Retinal pigment epithelial cell (primary cell): ENCODE measurements around the gene P4HA3.

Experiments
- DNase-seq: peaks from one replicate; pipeline ENCODE4 v3.0.0-alpha.2; 2010; ENCODE audit warnings: low read depth
- H3K4me3 ChIP-seq: 2 replicates; pipeline ENCODE4 v1.5.1; 2011; ENCODE audit warnings: mild to moderate bottlenecking, low read length, control low read depth, moderate library complexity
- CTCF ChIP-seq: conservative IDR thresholded peaks from 2 replicates; pipeline ENCODE4 v1.5.1; 2011; ENCODE audit warnings: low read depth, low read length, control low read depth, inconsistent platforms

P4HA3 gene

DNA sequence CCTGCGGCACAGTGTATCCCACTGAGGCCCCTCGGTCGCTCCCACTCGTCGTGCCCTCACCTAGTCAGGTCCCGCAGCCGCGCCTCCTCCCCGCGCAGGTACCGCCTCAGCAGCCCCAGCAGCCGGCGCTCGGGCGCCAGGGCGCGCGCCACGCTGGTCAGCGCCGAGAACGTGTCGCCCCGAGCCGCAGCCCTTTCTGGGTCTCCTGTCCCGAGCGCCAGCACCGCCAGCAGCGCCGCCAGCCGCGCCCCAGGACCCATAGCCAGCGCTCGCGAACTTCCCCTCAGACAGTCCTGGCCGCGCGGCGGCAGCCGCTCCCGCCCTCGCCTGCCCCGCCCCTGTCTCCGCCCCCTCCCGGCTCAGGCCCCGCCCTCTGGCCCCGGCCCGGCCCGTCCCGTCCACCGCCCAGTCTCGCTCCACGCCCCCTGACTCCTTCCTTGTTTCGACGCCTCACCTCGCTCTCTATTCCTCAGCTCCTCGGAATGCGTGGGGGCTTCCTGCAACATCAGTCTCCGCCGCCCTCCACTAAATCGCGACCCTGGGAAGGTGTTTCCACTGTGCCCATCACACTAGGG is at the start of gene P4HA3:
Gene P4HA3 (minus strand): TSS at position 289 of the 575 bp plus-strand sequence. CDS start 29 bp downstream, at position 260.
- peak within 1 kb of the TSS; percentile 41 for H3K4me3 ChIP-seq
- TF ChIP-seq CTCF = no peak
- DNase-seq = no peak

DNA sequence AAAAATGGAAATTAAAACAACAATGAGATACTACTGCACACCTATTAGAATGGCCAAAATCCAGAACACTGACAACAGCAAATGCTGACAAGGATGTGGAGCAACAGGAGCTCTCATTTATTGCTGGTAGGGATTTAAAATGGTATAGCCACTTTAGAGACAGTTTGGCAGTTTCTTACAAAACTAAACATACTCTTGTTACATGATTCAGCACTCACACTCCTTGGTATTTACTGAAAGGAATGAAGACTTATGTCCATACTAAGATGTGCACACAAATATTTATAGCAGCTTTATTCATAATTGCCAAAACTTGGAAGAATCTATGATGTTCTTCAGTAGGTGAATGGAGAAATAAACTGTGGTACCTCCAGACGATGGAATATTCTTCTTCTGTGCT is 46.0 kb upstream of the P4HA3 start:
- no peak for DNase-seq

DNA sequence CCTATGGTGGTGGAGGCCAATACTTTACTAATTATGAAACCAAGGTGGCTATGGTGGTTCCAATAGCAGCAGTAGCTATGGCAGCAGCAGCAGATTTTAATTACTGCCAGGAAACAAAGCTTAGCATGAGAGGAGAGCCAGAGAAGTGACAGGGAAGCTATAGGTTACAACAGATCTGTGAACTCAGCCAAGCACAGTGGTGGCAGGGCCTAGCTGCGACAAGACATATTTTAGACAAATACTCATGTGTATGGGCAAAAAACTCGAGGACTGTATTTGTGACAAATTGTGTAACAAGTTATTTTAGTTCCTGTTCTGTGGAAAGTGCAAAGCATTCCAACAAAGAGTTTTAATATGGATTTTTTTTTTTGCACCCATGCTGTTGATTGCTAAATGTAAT is 44.2 kb upstream of the P4HA3 start:
- DNase-seq = no peak
- no peak overlapping the region for H3K4me3 ChIP-seq
- TF ChIP-seq CTCF = no peak

More for the DNA sequence above, 46.0 kb upstream of the P4HA3 start:
- no peak for TF ChIP-seq CTCF
- no peak overlapping the region for H3K4me3 ChIP-seq

DNA sequence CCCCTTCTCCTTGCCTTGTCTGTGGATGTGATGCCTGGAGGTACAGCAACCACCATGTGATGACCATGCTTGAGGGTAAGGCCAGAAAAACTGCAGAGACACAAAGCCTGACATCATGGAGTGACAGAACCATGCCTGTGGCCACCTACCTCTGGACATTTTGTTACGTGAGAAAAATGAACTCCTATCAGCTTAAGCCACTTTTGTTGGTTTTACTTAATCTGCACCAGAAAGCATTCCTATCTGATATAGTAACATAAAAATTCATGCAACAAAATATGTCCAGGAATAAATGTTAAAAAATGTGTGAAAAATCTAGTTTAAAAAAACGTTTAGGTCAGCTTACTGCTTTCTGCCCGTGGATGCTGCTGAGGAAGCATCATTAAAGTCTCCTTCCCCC is 42.6 kb upstream of the P4HA3 start:
- no peak overlapping the region for H3K4me3 ChIP-seq
- TF ChIP-seq CTCF = no peak
- DNase-seq = no peak

- H3K4me3 ChIP-seq = no peak overlapping the region
- no peak for DNase-seq
- no peak for TF ChIP-seq CTCF
Measured at GRCh38 chr11:74347381-74347780, 35.9 kb upstream of the P4HA3 start.

- DNase-seq = no peak
- no peak for TF ChIP-seq CTCF
- no peak overlapping the region for H3K4me3 ChIP-seq
Measured at GRCh38 chr11:74345420-74345819, 34.0 kb upstream of the P4HA3 start.

DNA sequence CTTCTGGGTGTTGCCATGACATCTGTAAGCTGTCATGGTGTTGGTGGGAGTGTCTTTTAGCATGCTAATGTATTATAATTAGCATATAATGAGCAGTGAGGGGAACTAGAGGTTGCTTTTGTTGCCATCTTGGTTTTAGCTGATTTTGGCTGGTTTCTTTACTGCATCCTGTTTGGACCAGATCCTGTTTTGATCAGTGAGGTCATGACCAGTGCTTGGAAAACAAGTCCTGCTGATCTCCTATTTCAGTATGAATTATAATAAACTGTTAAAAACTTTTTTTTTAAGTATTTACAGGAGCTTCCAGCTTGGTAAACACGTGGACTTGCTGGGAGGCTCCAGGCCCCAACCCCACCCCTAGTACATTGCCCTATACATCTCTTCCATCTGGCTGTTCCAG is 30.5 kb upstream of the P4HA3 start:
- TF ChIP-seq CTCF = no peak
- no peak overlapping the region for H3K4me3 ChIP-seq
- no peak for DNase-seq
